HG03103 (cell line): ENCODE results near the gene TNFRSF6B.
A peak's percentile ranks its signal among the peaks of the same experiment; 100 is the strongest.
"Not testable (repeated sequence)": the region's sequence is repeated elsewhere in the genome, so short reads cannot be mapped to it uniquely, and the experiment has no call there.

Experiments
- ATAC-seq: cut with Tn5 transposase; IDR thresholded peaks from one replicate; pipeline ENCODE4 v1.9.1; 2021; ENCODE audit warnings: low read depth; ENCODE audit not compliant: unreplicated experiment

Gene TNFRSF6B

GRCh38 chr20:63696628-63697356 is at the start of gene TNFRSF6B:
TNFRSF6B (plus strand) TSS chr20:63696652; CDS start chr20:63696768, 116 bp downstream.
- ATAC-seq, result no peak

GRCh38 chr20:63648190-63648589 is 48.3 kb upstream of the TNFRSF6B start:
- ATAC-seq, result no peak

DNA sequence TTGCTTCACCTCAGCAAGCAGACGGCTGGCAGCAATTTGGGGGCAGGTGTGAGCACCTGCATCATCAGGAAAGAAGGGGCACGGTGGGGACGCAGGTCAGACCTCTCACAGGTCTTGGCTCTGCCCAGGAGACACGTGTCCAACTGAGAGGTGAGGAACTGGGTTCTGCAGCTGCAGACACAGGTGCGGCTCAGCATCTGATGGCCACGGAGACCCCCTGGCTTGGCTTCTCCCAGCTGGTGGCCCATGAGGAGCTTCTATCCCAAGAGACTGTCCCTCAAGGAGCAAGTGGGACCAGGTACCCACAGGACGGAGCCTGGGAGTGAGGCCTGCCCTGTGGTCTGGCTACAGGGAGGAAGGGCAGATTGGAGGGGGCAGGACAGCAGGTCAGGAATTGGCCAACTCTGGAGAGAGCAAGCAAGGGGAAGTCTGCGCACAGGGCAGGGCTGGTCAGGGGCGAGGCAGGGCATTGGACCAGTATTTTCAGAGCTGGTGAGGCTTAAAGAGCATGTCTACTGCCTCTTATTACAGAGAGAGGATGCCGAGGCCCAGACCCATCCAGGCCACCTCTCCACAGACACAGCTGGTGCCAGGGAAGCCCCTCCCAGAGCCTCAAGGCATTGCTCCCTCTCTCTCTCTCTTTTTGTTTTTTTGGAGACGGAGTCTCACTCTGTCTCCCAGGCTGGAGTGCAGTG is 47.4 kb upstream of the TNFRSF6B start:
- no peak for ATAC-seq

DNA sequence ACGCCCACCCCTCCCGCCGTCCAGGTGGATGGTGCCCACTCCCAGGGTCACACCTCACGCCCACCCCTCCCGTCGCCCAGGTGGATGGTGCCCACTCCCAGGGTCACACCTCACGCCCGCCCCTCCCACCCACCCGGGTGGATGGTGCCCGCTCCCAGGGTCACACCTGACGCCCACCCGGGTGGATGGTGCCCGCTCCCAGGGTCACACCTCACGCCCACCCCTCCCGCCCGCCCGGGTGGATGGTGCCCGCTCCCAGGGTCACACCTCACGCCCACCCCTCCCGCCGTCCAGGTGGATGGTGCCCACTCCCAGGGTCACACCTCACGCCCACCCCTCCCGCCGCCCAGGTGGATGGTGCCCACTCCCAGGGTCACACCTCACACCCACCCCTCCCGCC is 46.0 kb upstream of the TNFRSF6B start:
- ATAC-seq, result not testable (repeated sequence)

- ATAC-seq, result no peak
Measured at GRCh38 chr20:63651942-63652191, 44.6 kb upstream of the TNFRSF6B start.

- no peak for ATAC-seq
Measured at GRCh38 chr20:63652192-63652980, 44.1 kb upstream of the TNFRSF6B start.

DNA sequence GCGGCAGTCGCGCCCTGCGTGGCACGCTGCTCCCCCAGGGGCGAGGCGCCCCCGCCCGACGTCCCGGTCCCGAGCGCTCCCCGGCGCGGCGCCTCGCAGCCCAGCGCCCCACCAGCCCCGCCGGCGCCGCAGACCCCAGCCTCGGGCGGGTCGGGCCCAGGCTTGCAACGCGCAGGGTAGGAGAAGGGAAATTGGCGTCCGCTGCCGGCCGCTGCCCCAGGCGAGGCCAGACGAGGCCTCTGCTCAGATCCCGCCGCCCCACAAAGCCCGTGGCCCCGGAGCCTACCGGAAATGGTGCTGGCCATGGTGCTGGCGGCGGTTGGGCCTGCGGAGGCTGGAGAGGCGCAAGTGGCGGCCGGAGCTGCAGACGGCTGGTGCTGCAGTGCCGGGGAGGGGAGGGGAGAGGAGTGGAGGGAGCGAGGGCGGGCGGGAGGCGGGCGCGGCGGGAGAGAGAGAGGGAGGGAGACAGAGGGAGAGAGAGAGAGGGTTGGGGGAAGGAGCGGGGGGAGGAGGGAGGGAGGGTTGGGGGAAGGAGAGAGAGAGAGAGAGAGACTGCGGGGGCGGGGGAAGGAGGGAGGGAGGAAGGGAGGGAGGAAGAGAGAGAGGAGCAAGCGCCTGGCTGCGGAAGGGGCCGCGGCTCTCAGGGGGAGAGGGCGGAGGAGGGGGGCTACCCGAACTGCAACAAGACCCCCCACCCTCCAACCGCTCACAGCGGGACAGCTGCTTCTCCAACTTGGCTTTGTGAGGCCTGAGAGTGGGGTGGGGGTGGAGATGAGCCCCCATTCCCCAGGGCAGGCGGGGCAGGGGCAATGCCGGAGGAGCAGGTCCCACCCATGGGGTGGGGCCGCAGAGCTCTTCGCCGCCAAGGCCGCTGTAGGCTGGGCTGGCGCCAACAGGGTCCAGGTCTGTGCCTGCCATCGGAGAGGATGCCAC is 43.1 kb upstream of the TNFRSF6B start, which contains the start of gene STMN3:
Gene STMN3 (minus strand): TSS at position 384 of the 933 bp plus-strand sequence. CDS start 79 bp downstream, at position 305.
- no peak for ATAC-seq

GRCh38 chr20:63653974-63654668 is 42.3 kb upstream of the TNFRSF6B start:
- ATAC-seq, result no peak

GRCh38 chr20:63655249-63655648 is 41.2 kb upstream of the TNFRSF6B start:
- ATAC-seq, result no peak

- ATAC-seq, result no peak
Measured at GRCh38 chr20:63656451-63656850, 40.0 kb upstream of the TNFRSF6B start.

DNA sequence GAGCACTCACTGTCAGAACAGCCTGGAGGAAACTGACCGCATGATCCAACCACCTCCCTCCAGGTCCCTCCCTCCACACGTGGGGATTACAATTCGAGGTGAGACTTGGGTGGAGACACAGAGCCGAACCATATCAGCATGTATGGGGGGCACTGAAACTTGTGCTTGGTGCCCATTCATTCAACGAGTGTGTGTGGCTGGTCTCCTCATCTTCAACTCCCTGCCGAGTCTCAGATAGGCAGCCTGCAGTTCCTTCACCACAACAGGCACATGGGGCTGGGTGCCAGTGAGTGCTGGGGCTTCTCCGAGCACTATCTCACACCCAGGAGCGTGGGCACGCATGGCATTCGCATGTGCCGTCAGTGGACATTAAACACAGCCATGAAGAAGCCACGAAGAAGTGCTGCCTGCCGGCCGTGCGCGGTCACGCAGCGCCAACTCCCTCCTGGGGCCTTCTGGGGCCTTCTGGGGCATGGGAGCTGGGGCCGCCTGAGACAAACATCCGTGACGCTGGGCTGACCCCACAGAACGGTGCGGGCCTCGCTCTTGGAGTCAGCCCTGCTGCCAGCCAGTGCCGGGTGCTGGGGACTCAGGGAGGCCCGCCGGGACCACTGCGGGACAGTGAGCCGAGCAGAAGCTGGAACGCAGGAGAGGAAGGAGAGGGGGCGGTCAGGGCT is 39.1 kb upstream of the TNFRSF6B start:
- ATAC-seq, result no peak

- peak; percentile 75 for ATAC-seq
Measured at GRCh38 chr20:63657937-63658748, 38.3 kb upstream of the TNFRSF6B start, which contains the start of gene RTEL1. RTEL1 (plus strand) TSS chr20:63658312; CDS start chr20:63659403, 1,091 bp downstream.

GRCh38 chr20:63658749-63659187 is 37.7 kb upstream of the TNFRSF6B start:
- no peak for ATAC-seq

GRCh38 chr20:63659370-63659769 is 37.1 kb upstream of the TNFRSF6B start:
- ATAC-seq, result no peak

DNA sequence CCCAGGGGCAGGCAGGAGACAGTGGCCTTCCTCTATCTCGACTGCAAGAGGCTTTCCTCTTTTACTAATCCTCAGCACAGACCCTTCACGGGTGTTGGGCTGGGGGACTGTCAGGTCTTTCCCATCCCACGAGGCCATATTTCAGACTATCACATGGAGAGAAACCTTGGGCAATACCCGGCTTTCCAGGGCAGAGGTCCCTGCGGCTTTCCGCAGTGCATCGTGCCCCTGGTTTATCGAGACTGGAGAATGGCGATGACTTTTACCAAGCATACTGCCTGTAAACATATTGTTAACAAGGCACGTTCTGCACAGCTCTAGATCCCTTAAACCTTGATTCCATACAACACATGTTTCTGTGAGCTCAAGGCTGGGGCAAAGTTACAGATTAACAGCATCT is 36.3 kb upstream of the TNFRSF6B start:
- ATAC-seq, result not testable (repeated sequence)

DNA sequence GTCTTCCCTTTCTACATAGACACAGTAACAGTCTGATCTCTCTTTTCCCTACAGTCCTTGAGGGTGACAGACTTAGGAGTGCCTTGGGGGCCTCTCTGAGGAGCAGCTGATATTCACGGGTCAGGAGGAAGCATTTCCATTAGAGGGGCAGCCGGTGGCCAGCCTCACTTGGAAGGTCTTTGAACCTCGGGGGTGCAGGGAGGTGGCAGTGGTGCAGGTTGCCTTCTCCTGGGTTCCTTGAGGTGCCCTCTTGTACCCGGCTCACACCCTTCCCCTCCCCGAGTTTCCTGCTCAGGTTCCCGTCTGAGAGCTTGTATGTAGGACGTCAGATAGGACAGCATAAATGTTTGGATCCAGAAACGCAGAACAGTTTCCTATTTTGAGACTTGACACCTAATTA is 35.8 kb upstream of the TNFRSF6B start:
- no peak for ATAC-seq

DNA sequence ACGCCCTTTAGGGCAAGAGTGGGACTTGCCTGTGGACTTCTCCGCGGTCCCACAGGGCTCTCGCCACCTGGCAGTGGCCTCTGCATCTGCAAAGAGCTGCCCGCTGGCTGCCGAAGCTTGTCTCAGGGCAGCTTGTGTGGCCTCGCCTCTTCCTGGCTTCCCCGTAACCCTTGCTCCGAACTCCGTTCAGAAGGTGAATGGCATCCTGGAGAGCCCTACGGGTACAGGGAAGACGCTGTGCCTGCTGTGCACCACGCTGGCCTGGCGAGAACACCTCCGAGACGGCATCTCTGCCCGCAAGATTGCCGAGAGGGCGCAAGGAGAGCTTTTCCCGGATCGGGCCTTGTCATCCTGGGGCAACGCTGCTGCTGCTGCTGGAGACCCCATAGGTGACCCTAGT is 35.3 kb upstream of the TNFRSF6B start:
- no peak for ATAC-seq
